ENCODE results near the gene TDRD10.

DNA sequence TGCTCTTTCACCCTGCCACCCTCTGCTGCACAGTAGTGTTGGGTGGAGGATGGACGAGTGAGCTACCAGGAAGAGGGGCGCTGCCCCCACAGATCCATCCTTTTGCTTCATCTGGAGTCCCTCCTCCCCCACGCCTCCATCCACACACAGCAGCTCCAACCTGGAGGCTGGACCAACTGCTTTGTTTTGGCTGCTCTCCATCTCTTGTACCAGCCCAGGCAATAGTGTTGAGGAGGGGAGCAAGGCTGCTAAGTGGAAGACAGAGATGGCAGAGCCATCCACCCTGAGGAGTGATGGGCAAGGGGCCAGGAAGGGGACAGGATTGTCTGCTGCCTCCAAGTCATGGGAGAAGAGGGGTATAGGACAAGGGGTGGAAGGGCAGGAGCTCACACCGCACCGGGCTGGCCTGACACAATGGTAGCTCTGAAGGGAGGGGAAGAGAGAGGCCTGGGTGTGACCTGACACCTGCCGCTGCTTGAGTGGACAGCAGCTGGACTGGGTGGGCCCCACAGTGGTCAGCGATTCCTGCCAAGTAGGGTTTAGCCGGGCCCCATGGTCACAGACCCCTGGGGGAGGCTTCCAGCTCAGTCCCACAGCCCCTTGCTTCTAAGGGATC, 74.0 kb downstream of the TDRD10 start:
- TF ChIP-seq, protein P1, sequence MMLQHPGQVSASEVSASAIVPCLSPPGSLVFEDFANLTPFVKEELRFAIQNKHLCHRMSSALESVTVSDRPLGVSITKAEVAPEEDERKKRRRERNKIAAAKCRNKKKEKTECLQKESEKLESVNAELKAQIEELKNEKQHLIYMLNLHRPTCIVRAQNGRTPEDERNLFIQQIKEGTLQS (IDR thresholded peaks at IDR 0.05) = no peak
- TF ChIP-seq, protein P2, sequence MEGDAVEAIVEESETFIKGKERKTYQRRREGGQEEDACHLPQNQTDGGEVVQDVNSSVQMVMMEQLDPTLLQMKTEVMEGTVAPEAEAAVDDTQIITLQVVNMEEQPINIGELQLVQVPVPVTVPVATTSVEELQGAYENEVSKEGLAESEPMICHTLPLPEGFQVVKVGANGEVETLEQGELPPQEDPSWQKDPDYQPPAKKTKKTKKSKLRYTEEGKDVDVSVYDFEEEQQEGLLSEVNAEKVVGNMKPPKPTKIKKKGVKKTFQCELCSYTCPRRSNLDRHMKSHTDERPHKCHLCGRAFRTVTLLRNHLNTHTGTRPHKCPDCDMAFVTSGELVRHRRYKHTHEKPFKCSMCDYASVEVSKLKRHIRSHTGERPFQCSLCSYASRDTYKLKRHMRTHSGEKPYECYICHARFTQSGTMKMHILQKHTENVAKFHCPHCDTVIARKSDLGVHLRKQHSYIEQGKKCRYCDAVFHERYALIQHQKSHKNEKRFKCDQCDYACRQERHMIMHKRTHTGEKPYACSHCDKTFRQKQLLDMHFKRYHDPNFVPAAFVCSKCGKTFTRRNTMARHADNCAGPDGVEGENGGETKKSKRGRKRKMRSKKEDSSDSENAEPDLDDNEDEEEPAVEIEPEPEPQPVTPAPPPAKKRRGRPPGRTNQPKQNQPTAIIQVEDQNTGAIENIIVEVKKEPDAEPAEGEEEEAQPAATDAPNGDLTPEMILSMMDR (IDR thresholded peaks at IDR 0.05; ENCODE audit: low read depth, low read length, missing input control) = no peak
- TF ChIP-seq RAD21 (IDR thresholded peaks at IDR 0.05) = no peak
- TF ChIP-seq, protein P3, sequence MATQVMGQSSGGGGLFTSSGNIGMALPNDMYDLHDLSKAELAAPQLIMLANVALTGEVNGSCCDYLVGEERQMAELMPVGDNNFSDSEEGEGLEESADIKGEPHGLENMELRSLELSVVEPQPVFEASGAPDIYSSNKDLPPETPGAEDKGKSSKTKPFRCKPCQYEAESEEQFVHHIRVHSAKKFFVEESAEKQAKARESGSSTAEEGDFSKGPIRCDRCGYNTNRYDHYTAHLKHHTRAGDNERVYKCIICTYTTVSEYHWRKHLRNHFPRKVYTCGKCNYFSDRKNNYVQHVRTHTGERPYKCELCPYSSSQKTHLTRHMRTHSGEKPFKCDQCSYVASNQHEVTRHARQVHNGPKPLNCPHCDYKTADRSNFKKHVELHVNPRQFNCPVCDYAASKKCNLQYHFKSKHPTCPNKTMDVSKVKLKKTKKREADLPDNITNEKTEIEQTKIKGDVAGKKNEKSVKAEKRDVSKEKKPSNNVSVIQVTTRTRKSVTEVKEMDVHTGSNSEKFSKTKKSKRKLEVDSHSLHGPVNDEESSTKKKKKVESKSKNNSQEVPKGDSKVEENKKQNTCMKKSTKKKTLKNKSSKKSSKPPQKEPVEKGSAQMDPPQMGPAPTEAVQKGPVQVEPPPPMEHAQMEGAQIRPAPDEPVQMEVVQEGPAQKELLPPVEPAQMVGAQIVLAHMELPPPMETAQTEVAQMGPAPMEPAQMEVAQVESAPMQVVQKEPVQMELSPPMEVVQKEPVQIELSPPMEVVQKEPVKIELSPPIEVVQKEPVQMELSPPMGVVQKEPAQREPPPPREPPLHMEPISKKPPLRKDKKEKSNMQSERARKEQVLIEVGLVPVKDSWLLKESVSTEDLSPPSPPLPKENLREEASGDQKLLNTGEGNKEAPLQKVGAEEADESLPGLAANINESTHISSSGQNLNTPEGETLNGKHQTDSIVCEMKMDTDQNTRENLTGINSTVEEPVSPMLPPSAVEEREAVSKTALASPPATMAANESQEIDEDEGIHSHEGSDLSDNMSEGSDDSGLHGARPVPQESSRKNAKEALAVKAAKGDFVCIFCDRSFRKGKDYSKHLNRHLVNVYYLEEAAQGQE (IDR thresholded peaks at IDR 0.05) = no peak
- TF ChIP-seq SP1 (IDR thresholded peaks at IDR 0.05) = no peak
- no peak for TF ChIP-seq TAF1 (conservative IDR thresholded peaks at IDR 0.05)
- no peak for TF ChIP-seq FOXA2 (IDR thresholded peaks at IDR 0.05)
- TF ChIP-seq GABPA (IDR thresholded peaks at IDR 0.05 in 1 of 2, conservative IDR thresholded peaks at IDR 0.05 in 1 of 2) = no peak
- TF ChIP-seq, protein P4, sequence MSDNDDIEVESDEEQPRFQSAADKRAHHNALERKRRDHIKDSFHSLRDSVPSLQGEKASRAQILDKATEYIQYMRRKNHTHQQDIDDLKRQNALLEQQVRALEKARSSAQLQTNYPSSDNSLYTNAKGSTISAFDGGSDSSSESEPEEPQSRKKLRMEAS (IDR thresholded peaks at IDR 0.05) = no peak

All from liver (tissue), 3 donors.